Epithelial cell of esophagus (primary cell): ENCODE results near the gene B3GNT3.
"Not testable (repeated sequence)": the region's sequence is repeated elsewhere in the genome, so short reads cannot be mapped to it uniquely, and the experiment has no call there.

Experiments
- DNase-seq: peaks from one replicate; pipeline ENCODE4 v3.0.0; 2010; ENCODE audit warnings: low read depth
- H3K4me3 ChIP-seq: 2 replicates; pipeline ENCODE4 v1.5.1; 2011; ENCODE audit warnings: mild to moderate bottlenecking, low read length, control low read depth
- TF ChIP-seq, protein P1 (sequence below): IDR thresholded peaks from 2 replicates; pipeline ENCODE4 v1.5.1; 2011; ENCODE audit warnings: low read depth, mild to moderate bottlenecking, low read length, control low read depth, inconsistent platforms; ENCODE audit not compliant: insufficient read depth; ENCODE audit errors: missing control alignments

B3GNT3 gene

DNA sequence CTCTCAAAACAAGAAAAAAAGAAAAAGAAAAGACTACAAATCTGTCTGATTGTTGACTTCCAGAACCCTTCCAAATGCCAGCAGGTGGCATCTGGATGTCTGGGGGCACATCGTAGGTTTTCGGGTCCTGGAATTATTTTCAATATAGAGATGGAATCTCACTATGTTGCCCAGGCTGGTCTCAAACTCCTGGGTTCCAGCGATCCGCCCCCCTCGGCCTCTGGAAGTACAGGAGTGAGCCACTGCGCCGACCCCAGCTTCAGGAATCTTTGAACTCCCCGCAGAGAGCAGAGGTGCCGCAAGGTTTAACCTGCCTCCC is 567 bp upstream of the B3GNT3 start:
- TF ChIP-seq, protein P1, sequence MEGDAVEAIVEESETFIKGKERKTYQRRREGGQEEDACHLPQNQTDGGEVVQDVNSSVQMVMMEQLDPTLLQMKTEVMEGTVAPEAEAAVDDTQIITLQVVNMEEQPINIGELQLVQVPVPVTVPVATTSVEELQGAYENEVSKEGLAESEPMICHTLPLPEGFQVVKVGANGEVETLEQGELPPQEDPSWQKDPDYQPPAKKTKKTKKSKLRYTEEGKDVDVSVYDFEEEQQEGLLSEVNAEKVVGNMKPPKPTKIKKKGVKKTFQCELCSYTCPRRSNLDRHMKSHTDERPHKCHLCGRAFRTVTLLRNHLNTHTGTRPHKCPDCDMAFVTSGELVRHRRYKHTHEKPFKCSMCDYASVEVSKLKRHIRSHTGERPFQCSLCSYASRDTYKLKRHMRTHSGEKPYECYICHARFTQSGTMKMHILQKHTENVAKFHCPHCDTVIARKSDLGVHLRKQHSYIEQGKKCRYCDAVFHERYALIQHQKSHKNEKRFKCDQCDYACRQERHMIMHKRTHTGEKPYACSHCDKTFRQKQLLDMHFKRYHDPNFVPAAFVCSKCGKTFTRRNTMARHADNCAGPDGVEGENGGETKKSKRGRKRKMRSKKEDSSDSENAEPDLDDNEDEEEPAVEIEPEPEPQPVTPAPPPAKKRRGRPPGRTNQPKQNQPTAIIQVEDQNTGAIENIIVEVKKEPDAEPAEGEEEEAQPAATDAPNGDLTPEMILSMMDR: no peak
- H3K4me3 ChIP-seq: no peak overlapping the region
- no peak for DNase-seq

DNA sequence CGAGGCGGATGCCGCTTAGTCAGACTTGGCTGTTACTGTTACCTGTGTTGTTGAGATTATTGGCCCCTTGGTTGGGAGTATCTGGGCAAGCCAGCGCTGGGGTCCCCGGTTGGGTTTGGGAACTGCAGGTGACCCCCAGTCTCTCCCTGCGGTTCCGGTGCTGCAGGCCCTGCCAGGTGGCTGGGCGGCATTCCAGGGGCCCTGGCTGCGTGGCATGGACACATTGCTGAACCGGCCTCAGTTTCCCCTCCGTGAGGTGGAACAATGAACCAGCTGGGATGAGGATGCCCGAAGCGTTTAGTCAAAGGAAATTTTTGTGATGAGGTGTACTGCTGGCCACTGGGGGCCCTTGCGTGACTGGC is 538 bp downstream of the B3GNT3 start:
- H3K4me3 ChIP-seq: peak overlapping the region; percentile 32
- TF ChIP-seq, protein P1: no peak
- no peak for DNase-seq

- DNase-seq: no peak
- TF ChIP-seq, protein P1: no peak
These were observed 1.3 kb downstream of the B3GNT3 start for GRCh38 chr19:17796013-17796837.

GRCh38 chr19:17796838-17797423 is 2.0 kb downstream of the B3GNT3 start:
- no peak for DNase-seq
- TF ChIP-seq, protein P1: no peak
- no peak overlapping the region for H3K4me3 ChIP-seq

More at GRCh38 chr19:17796013-17796837, 1.3 kb downstream of the B3GNT3 start:
- peak overlapping the region; percentile 32 for H3K4me3 ChIP-seq

DNA sequence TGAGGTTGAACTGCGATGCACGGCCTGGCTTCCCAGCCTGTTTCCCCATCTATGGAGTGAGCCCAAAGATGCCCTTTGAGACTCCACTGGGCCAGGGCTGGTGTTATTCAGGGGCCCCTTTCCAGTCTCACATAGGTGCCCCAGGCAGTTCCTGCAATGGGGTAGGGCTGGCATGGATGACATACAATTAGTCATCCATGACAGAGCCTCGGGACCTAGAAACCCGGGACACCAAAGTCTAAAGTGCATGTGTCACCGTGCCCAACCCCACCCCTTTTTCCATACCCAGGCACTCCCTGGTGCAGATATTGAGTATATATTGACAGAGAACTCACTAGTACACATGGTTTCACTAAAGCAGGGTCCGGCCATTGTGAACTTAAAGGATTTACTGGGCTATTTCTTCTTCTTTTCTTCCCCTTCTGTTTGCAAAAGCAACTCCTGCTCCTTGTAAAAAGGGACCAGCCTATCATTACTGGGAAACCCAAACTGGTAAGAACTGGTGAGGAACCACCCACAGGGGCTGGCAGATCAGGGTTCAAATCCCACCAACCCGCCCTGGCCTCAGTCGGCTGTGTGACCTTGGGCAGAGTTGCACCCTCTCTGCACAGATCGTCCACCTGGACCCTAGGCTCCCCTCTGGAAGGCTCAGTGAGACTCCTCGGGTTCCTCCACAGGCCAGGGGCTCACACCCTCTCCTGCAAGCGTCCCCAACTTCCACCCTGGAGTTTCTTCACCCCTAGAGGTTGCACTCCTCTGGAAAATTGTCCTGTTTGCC is 2.7 kb downstream of the B3GNT3 start:
- TF ChIP-seq, protein P1: no peak
- peak; percentile 95 for DNase-seq
- no peak overlapping the region for H3K4me3 ChIP-seq

GRCh38 chr19:17798599-17798998 is 3.7 kb downstream of the B3GNT3 start:
- not testable (repeated sequence) for H3K4me3 ChIP-seq, DNase-seq

- TF ChIP-seq, protein P1: no peak
- no peak overlapping the region for H3K4me3 ChIP-seq
- DNase-seq: no peak
These were observed 7.4 kb downstream of the B3GNT3 start for GRCh38 chr19:17802137-17802858.
